Measurements from ENCODE around the gene PHLDA3.

The PHLDA3 gene

DNA sequence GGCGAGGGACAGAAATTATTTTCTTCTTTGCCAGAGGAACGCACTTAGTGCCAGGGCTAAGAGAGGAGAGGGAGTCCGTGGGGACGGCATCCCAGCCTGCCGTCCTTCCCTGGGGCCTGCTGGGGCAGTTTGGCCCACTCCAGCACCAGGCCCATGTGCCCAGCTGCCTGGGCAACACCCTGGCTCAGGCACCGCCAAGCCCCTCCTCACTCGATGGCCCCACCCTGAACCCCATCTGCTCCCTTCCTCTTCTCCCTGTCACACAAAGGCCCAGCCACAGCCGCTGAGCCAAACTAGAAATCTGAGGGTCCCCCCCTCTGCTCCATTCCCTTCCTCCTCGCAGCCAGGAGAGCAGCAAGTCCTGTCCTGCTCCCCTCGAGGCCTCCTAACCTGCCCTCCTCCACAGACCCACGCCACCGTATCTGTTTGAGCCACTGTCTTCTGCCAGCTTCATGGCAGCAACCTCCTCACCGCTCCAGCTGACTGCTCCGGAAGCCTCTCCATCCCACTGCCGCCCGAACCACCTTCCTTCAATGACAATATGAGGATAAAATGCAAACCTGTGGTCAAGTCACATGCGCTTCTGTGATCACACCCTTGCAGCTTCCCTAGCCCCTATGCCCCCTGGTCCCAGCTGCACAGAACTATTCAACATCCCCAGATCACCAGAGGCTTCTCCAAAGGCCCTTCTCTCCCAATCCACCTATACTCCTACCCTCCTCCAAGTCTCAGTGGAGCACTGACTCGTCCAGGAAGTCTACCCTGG lies 39.1 kb downstream of the PHLDA3 start:
- DNase-seq (ENCODE audit: low spot score), result no peak

DNA sequence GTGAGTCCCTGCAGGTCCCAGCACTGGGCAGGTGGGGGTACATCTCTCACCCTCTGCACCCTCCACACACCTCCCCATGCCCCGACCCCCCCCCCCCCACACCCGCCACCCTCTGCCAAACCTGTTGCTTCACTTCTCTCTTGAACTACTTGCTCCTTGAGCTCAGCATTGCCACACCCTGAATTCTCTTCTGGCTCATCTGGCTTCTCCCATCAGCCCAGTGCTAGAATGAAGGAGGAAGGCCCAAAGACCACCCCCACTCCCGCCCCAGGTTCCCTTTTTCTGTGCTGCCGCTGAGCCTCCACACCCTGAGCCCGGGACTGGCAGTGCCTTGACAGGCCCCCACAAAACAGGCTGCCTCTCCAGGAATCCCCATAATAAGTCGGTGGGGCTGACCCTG lies 41.0 kb downstream of the PHLDA3 start:
- no peak for DNase-seq (ENCODE audit: low spot score)

DNA sequence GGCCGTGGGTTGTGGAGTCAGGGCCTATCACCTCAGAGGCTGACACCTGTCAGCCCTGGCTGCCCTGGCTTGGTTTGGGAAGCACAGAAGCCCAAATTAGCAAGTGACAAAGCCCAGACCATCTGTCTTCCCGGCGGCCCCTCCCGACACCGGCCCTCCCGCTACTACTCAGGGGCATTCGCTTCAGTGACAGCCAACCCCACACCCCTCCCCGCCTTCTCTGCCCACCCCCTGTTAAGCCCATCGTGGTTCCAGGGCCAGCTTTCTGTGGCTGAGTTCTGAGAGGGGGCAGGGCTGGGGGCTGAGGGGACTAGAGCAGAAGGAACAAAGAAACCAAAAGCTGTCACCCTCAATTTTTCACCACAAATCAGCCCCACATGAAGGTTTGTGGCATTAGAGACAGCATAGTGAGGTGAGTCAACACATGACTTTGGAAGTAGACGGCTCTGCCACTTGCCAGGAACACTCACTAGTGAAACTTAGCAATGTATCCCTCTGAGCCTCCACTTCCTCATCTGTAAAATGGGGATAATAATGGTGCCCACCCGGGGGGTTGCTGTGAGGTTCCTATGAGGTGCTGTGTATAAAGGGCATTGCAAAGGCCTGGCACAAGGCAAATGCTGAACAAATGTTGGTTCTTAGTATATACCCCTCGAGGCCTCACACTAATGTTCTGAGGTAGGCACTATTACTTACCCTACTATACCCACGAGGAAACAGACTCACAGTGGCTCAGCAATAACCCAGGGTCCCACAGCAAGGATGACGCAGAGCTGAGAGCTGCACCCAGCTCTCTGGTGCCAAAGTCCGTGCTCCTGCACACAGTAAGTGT lies 42.3 kb downstream of the PHLDA3 start:
- no peak for DNase-seq (ENCODE audit: low spot score)

DNA sequence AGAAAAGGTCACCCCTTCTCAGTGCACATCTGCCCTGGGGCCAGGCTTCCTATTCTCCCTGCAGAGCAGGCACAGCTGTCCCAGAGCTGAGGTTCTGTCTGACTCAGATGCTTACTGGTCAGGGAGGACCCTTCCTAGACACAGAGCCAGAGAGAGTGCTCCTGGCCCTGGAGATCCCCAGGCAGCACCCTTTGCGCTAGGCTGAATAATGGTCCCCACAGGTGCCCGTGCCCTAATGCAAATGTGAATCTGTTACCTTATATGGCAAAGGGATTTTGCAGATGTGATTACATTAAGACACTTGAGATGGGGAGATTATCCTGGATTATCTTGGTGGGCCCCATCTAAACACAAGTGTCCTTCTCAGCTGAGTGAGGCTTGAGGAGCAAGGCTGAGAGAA lies 44.8 kb downstream of the PHLDA3 start:
- no peak for DNase-seq (ENCODE audit: low spot score)

DNA sequence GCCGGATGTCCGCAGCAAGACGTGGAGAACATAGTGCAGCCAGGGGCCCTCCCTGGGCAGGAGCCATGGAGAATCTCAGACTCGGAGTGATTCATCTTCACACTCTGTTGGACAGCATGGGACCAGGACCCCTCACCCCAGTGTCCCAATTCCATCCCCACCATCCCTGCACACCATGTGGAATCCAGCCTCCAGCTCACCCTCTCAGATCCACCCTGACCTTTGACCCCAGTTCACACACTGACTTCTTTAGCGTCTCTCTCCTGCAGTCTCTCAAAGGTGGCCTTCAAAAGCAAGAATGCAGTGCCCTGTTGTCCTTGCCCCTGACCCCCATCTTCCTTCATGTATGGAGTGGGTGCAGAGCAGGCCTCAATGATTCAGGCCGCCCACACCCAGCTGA lies 45.3 kb downstream of the PHLDA3 start:
- no peak for DNase-seq (ENCODE audit: low spot score)

DNA sequence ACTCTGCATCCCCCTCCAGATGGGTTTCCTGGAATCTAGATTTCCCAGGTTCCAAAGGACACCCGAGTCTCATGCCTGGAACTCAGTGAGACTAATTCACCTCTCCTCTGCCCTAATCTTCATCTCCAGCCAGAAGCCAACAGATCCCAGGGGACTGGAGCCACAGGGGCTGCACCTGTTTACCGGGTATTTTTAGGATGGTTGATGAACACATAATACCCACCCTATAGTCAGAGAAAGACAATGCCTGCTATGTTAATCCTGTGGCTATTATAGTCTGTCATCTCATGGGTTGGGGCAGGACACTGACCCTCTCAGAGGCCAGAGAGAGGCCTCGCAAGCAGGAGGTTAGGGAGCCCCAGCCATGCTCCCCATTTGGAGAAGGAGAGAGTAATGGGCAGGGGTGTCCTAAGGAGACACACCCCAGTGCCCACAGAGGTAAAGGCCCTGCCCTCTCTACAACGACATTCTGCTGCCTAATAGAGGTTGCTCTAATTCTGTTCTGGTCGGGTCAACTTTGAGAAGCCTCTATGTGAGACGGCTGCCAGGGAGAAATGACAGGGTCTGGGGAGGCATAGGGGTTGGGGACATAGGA lies 46.5 kb downstream of the PHLDA3 start:
- no peak for DNase-seq (ENCODE audit: low spot score)

DNA sequence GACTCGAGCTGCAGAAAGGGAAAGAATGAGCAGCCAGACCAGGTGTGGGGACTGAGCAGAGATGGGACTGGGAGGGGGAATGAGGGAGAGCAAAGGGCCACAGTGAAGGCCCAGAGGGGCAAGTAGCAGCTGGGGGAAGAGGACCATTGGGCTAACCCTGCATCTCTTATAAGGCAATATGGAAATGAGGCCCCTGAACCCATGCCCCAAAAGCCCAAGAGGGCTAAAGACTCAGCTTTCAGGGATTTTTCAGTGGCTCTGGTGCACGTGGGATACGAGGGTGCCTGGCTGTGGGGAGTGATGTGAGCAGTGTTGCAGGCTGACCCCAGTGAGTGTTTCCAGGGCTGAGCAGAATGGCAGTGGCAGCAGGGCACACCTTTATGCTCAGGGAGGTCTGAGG lies 47.0 kb downstream of the PHLDA3 start:
- no peak for DNase-seq (ENCODE audit: low spot score)

DNA sequence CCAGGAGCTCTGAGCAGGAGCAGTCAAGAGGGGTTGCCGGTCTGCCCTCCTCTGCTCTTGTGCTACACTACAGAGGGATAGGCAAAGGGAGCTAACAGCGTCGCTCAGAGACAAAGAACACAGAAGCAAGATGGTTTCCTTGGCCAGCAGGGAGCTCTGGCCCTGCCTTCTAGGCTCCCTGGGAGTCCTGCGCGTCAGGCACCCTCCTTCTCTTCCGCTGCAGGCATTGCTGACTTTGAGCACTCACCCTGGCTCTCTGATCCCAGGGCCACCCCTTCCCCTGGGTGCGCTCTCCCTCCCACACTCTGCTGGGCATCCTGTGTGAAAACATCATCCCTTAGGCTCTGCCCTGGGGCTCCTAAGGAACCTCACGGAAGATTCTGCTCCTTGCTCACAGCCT lies 47.9 kb downstream of the PHLDA3 start:
- DNase-seq (ENCODE audit: low spot score), result no peak

DNA sequence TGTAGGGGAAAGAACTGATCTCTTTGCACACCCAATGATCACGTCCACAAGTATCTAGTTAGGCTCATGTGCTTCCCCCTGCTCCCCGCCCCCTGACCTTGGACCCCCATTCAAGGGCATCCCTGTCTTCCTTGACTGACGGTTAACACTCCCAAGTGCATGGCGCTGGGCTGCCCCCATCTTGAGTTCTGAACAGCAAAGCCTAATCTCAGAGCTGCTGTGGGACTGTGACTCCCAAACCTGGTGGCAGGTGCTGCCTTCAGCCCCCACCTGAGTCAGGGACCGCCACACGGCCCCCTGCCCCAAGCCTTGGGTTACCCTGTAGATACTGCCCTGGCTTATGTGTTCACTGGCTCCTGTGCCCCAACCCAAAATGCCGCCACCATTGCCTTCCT lies 48.4 kb downstream of the PHLDA3 start:
- DNase-seq (ENCODE audit: low spot score), result no peak

DNA sequence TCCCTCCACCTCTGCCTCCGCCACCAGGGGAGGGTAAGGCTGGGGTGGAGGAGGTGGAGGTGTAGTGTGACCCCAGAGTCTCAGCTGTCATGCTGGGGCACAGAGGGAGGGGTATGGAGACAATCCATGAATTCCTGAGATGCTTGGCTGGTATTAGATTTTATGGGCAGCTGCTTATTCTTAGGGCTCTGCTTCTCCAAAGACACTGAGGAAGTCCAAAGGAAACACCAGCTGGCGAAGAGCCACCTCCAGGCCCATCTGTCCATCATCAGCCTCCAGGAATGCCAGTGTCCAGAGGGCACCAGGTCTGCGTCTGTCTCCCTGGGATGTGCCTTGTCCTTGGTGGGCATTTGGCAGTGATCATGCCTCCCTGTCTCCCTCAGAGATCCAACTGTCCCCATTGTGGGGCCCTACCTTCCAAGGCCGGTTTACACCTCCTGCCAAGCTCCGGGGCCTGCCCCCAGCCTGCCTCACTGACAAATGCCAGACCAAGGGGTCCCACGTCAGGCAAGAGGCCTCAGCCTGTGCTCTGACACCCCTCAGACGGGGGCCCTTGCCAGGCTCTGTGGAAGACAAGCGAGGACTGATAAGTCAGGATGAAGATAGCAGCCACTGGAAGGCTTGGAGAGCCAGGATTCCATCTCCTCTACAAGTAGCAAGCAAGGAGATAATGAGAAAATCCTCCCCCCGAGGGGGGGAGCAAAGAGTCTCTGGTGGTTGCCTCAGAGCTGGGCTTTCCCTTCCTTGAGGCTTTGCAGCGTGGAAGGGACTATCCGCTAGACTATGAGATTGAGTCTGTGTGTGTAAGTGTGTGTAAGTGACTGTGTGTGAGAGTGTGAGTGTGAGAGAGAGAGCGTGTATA lies 49.0 kb downstream of the PHLDA3 start:
- DNase-seq (ENCODE audit: low spot score), result no peak

DNA sequence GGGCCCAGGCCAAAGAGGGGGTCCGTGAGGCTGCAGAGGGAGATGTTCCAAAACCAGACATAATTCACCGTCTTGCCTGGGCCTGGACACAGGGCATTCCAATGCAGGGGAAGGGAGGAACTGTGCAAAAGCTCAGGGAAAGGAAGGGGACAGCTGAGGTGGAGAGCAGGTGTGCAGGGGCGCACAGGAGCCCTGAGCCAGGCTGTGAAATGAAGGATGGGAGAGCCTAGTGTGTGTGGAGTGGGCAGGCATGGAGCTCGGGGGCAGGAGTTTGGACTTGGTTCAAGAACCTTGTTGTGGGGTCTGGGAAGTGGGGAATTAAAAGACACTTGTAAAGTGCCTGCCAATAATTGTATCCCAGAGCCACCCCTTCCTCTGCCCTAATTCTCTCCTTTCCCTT lies 49.7 kb downstream of the PHLDA3 start:
- DNase-seq (ENCODE audit: low spot score), result no peak

DNA sequence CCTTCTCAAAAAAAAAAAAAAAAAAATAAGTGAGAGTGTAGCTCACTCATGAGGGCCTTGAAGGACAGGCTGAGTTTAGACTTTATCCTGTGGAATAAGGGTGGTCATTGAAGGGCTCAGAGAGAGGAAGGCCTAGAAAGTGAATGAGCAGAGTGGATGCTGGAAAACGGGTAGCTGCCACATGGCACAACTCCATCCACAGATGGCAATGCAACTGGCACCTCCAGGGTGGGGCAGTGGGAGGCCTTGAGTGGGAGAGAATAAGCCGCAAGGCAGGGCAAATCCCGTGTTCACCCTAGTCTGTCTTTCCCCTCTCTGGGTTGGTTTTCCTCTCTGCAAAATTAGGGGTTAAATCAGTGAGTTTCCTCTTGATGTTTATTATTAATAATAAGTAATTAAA lies 50.5 kb downstream of the PHLDA3 start:
- DNase-seq (ENCODE audit: low spot score), result no peak
